ENCODE measurements around the gene PPFIA1. TPM values are rescaled to one million over a fixed set of nuclear protein-coding genes. Genes with fewer than 3 reads are reported as not detected.

PPFIA1 gene
- total and polyA plus RNA-seq, 2 donors (not counting 1 experiment from before 2014, with no cell fraction given) = 38.8 to 39.8 TPM

DNA sequence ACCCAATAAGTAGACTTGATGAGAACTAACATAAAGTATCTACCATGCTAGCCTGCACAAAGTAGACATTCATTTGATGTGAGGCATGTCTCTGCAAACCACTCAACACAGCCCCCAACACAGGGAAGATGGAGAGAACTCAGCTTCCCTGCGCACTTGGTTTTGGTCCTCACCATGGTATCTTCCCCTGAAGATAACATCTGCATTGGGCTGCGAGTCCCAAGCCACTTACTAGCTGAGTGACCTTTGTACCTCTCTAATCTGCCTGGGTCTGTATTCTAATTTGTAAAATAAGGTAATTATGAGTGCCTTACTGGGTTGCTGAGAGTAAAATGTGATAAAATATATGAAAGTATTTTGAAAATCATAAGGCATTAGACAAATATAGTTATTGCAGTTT is 30.7 kb downstream of the PPFIA1 start:
- TF ChIP-seq, protein P1, sequence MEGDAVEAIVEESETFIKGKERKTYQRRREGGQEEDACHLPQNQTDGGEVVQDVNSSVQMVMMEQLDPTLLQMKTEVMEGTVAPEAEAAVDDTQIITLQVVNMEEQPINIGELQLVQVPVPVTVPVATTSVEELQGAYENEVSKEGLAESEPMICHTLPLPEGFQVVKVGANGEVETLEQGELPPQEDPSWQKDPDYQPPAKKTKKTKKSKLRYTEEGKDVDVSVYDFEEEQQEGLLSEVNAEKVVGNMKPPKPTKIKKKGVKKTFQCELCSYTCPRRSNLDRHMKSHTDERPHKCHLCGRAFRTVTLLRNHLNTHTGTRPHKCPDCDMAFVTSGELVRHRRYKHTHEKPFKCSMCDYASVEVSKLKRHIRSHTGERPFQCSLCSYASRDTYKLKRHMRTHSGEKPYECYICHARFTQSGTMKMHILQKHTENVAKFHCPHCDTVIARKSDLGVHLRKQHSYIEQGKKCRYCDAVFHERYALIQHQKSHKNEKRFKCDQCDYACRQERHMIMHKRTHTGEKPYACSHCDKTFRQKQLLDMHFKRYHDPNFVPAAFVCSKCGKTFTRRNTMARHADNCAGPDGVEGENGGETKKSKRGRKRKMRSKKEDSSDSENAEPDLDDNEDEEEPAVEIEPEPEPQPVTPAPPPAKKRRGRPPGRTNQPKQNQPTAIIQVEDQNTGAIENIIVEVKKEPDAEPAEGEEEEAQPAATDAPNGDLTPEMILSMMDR (conservative IDR thresholded peaks at IDR 0.05 in 1 of 2, IDR thresholded peaks at IDR 0.05 in 1 of 2; ENCODE audit: low read depth in 1 of 2, low read length in 2 of 2) = no peak
- TF ChIP-seq EZH2 (IDR thresholded peaks at IDR 0.05; ENCODE audit: low read length, missing control alignments) = no peak
- Histone ChIP-seq H4K20me1 (ENCODE audit: control insufficient read depth, extremely low read depth, insufficient read depth, low read length) (no peaks in the 10 kb centered on the region), H3K4me2 (ENCODE audit: extremely low read depth, insufficient read depth, low read length) (no peak overlapping the region), H3K36me3 (ENCODE audit: control insufficient read depth, insufficient read depth, low read length) (peaks cover 1% of the 10 kb centered on the region), H3K9ac (ENCODE audit: insufficient read depth, low read length) (no peak overlapping the region), H2AFZ (ENCODE audit: low read length) (no peak overlapping the region), H3K27me3 (ENCODE audit: control insufficient read depth, insufficient read depth, low read length) (no peaks in the 10 kb centered on the region), H3K79me2 (ENCODE audit: control insufficient read depth, insufficient read depth, low read length) (peaks cover 15% of the 10 kb centered on the region), H3K9me3 (ENCODE audit: control insufficient read depth, insufficient read depth, low read depth, low read length) (no peaks in the 10 kb centered on the region), H3K4me1 (ENCODE audit: control insufficient read depth, extremely low read depth, insufficient read depth, low read length) (peaks cover 7% of the 10 kb centered on the region), H3K4me3 (replicated peaks in 1 of 4; ENCODE audit: control extremely low read depth in 1 of 4, insufficient read depth in 1 of 4, low read depth in 3 of 4, low read length in 4 of 4) (no peak overlapping the region), H3K27ac (ENCODE audit: insufficient read depth, low read length) (no peak overlapping the region)
- no peak for DNase-seq (ENCODE audit: low read depth in 2 of 2)

DNA sequence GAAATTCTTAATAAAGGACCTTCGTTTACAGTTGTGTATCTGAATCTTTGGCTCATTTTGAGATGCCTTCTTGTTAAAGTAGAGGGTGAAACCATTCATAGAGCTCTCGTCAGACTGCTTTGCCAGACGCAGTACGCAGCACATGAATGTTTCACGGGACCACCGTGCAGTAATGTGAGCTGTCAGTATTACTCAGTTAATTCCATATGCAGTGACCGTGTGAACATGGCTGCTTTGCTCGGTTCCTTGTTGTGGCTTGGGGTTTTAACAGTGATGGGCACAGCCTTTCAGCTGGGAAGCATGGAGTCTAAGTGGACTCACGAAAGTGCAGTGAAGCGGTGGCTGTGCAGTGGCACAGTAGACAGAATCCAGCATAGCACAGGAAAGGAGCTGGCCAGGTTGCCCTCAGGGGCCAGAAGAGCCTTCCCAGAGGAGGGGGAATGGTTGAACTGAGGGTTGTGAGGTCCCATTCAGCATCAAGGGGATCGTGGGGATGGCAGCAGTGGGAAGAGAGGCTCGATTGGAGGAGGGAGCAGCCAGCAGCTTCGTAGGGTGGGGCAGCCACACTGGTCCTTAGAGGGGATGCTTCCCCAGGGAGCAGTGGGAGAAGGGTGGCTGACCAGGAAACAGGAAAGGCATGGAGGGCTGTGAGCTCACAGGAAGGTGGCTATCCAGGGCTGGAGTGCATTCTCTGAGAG is 31.4 kb downstream of the PPFIA1 start:
- H3K4me2 ChIP-seq (ENCODE audit: extremely low read depth, insufficient read depth, low read length) = peak overlapping the region; percentile 29
- no peaks in the 10 kb centered on the region for H4K20me1 ChIP-seq (ENCODE audit: control insufficient read depth, extremely low read depth, insufficient read depth, low read length)
- no peak for TF ChIP-seq EZH2 (IDR thresholded peaks at IDR 0.05; ENCODE audit: low read length, missing control alignments)
- H3K36me3 ChIP-seq (ENCODE audit: control insufficient read depth, insufficient read depth, low read length) = peaks cover 1% of the 10 kb centered on the region
- no peak for DNase-seq (ENCODE audit: low read depth in 2 of 2)
- H3K4me3 ChIP-seq (replicated peaks in 1 of 4; ENCODE audit: control extremely low read depth in 1 of 4, insufficient read depth in 1 of 4, low read depth in 3 of 4, low read length in 4 of 4) = no peak overlapping the region
- H3K79me2 ChIP-seq (ENCODE audit: control insufficient read depth, insufficient read depth, low read length) = peaks cover 15% of the 10 kb centered on the region
- H3K27ac ChIP-seq (ENCODE audit: insufficient read depth, low read length) = peak overlapping the region; percentile 63
- no peak overlapping the region for H3K9ac ChIP-seq (ENCODE audit: insufficient read depth, low read length)
- no peaks in the 10 kb centered on the region for H3K9me3 ChIP-seq (ENCODE audit: control insufficient read depth, insufficient read depth, low read depth, low read length)
- no peak overlapping the region for H2AFZ ChIP-seq (ENCODE audit: low read length)
- peaks cover 9% of the 10 kb centered on the region for H3K4me1 ChIP-seq (ENCODE audit: control insufficient read depth, extremely low read depth, insufficient read depth, low read length)
- no peaks in the 10 kb centered on the region for H3K27me3 ChIP-seq (ENCODE audit: control insufficient read depth, insufficient read depth, low read length)

- Histone ChIP-seq H2AFZ (ENCODE audit: low read length) (no peak overlapping the region), H3K79me2 (ENCODE audit: control insufficient read depth, insufficient read depth, low read length) (peaks cover 15% of the 10 kb centered on the region), H3K4me2 (ENCODE audit: extremely low read depth, insufficient read depth, low read length) (peak overlapping the region; percentile 29), H3K9me3 (ENCODE audit: control insufficient read depth, insufficient read depth, low read depth, low read length) (no peaks in the 10 kb centered on the region), H3K27me3 (ENCODE audit: control insufficient read depth, insufficient read depth, low read length) (no peaks in the 10 kb centered on the region), H3K4me1 (ENCODE audit: control insufficient read depth, extremely low read depth, insufficient read depth, low read length) (peaks cover 9% of the 10 kb centered on the region), H3K9ac (ENCODE audit: insufficient read depth, low read length) (no peak overlapping the region), H4K20me1 (ENCODE audit: control insufficient read depth, extremely low read depth, insufficient read depth, low read length) (no peaks in the 10 kb centered on the region), H3K36me3 (ENCODE audit: control insufficient read depth, insufficient read depth, low read length) (peaks cover 1% of the 10 kb centered on the region), H3K27ac (ENCODE audit: insufficient read depth, low read length) (peak overlapping the region; percentile 63), H3K4me3 (replicated peaks in 1 of 4; ENCODE audit: control extremely low read depth in 1 of 4, insufficient read depth in 1 of 4, low read depth in 3 of 4, low read length in 4 of 4) (no peak overlapping the region)
- TF ChIP-seq EZH2 (IDR thresholded peaks at IDR 0.05; ENCODE audit: low read length, missing control alignments) = no peak
- TF ChIP-seq, protein P1 (conservative IDR thresholded peaks at IDR 0.05 in 1 of 2, IDR thresholded peaks at IDR 0.05 in 1 of 2; ENCODE audit: low read depth in 1 of 2, low read length in 2 of 2) = no peak
- no peak for DNase-seq (ENCODE audit: low read depth in 2 of 2)
These were observed 31.9 kb downstream of the PPFIA1 start for GRCh38 chr11:70302419-70302752.
